Liver (tissue), 3 donors: ENCODE results near the gene HACD4.

Experiments used
- EGR1 ChIP-seq, 2 donors: IDR thresholded peaks; 2 replicates each; pipeline ENCODE4 v1.6.1; 2016 to 2018; ENCODE audit warnings: antibody characterized with exemption in 2 of 2, low read depth in 2 of 2
- GABPA ChIP-seq, 2 donors: IDR thresholded peaks in 1 of 2; conservative IDR thresholded peaks in 1 of 2; 2 replicates each; pipeline ENCODE4 v1.6.1; 2016; ENCODE audit warnings: antibody characterized with exemption in 2 of 2, mild to moderate bottlenecking in 1 of 2, moderate library complexity in 1 of 2
- HNF4A ChIP-seq, 2 donors: conservative IDR thresholded peaks; 2 replicates each; pipeline ENCODE4 v1.6.1; 2016; ENCODE audit warnings: antibody characterized with exemption in 2 of 2, mild to moderate bottlenecking in 2 of 2
- JUND ChIP-seq, 2 donors: IDR thresholded peaks; 2 replicates each; pipeline ENCODE4 v1.6.1; 2016; ENCODE audit warnings: antibody characterized with exemption in 2 of 2
- RAD21 ChIP-seq, 2 donors: IDR thresholded peaks; 2 replicates each; pipeline ENCODE4 v1.6.1; 2016; ENCODE audit warnings: antibody characterized with exemption in 2 of 2, mild to moderate bottlenecking in 2 of 2
- TAF1 ChIP-seq: conservative IDR thresholded peaks from 2 replicates; pipeline ENCODE4 v1.6.1; 2016; ENCODE audit warnings: antibody characterized with exemption, mild to moderate bottlenecking
- YY1 ChIP-seq: IDR thresholded peaks from 2 replicates; pipeline ENCODE4 v1.6.1; 2016; ENCODE audit warnings: antibody characterized with exemption, mild to moderate bottlenecking
- TF ChIP-seq, protein P1 (sequence below): fragments of 150-350 bp; IDR thresholded peaks from 2 replicates; pipeline ENCODE4 v1.5.1; 2017; ENCODE audit warnings: improper control_type of control experiment, low read depth, low read length; ENCODE audit not compliant: missing input control
- TF ChIP-seq, protein P2 (sequence below): IDR thresholded peaks from 2 replicates; pipeline ENCODE4 v1.6.1; 2016; ENCODE audit warnings: antibody characterized with exemption, mild to moderate bottlenecking
- donor health status: healthy.
- donor health status: healthy.

DNA sequence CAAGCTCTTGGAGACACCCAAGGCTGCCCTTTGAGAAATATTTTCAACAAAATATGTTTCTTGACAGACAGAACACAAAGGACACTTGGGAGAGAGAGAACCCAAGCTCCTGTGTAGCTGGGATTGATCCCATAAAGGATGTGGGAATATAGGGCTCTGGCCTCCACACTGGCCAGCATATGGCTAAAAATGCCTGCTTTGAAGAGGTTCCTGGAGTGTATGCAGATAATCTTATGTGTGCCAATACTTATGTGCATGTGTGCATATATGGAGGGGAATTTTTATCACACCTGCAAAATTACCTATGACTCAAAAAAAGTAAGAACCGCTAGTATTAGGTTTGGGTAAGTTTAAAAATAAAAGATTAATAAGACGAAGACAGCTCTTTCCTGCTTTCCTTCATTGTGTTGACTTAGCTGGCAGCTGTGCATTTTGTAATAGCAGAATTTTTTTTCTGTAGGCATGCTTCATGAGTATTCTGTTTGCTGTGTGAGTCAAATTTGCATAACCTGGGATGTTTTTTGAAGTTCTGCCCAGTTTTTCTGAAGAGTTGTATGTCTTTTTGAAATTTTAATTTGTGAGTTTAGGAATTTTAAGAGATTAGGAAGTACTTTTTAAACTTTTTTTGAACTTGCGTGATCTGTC is 42.6 kb downstream of the HACD4 start:
- TF ChIP-seq, protein P1, sequence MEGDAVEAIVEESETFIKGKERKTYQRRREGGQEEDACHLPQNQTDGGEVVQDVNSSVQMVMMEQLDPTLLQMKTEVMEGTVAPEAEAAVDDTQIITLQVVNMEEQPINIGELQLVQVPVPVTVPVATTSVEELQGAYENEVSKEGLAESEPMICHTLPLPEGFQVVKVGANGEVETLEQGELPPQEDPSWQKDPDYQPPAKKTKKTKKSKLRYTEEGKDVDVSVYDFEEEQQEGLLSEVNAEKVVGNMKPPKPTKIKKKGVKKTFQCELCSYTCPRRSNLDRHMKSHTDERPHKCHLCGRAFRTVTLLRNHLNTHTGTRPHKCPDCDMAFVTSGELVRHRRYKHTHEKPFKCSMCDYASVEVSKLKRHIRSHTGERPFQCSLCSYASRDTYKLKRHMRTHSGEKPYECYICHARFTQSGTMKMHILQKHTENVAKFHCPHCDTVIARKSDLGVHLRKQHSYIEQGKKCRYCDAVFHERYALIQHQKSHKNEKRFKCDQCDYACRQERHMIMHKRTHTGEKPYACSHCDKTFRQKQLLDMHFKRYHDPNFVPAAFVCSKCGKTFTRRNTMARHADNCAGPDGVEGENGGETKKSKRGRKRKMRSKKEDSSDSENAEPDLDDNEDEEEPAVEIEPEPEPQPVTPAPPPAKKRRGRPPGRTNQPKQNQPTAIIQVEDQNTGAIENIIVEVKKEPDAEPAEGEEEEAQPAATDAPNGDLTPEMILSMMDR, result no peak
- TF ChIP-seq RAD21 (IDR thresholded peaks at IDR 0.05), result no peak
- no peak for TF ChIP-seq EGR1 (IDR thresholded peaks at IDR 0.05; ENCODE audit: low read depth in 2 of 2)
- TF ChIP-seq HNF4A (conservative IDR thresholded peaks at IDR 0.05), result no peak
- TF ChIP-seq, protein P2, sequence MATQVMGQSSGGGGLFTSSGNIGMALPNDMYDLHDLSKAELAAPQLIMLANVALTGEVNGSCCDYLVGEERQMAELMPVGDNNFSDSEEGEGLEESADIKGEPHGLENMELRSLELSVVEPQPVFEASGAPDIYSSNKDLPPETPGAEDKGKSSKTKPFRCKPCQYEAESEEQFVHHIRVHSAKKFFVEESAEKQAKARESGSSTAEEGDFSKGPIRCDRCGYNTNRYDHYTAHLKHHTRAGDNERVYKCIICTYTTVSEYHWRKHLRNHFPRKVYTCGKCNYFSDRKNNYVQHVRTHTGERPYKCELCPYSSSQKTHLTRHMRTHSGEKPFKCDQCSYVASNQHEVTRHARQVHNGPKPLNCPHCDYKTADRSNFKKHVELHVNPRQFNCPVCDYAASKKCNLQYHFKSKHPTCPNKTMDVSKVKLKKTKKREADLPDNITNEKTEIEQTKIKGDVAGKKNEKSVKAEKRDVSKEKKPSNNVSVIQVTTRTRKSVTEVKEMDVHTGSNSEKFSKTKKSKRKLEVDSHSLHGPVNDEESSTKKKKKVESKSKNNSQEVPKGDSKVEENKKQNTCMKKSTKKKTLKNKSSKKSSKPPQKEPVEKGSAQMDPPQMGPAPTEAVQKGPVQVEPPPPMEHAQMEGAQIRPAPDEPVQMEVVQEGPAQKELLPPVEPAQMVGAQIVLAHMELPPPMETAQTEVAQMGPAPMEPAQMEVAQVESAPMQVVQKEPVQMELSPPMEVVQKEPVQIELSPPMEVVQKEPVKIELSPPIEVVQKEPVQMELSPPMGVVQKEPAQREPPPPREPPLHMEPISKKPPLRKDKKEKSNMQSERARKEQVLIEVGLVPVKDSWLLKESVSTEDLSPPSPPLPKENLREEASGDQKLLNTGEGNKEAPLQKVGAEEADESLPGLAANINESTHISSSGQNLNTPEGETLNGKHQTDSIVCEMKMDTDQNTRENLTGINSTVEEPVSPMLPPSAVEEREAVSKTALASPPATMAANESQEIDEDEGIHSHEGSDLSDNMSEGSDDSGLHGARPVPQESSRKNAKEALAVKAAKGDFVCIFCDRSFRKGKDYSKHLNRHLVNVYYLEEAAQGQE, result no peak
- no peak for TF ChIP-seq YY1
- no peak for TF ChIP-seq JUND (IDR thresholded peaks at IDR 0.05)
- no peak for TF ChIP-seq GABPA (IDR thresholded peaks at IDR 0.05 in 1 of 2, conservative IDR thresholded peaks at IDR 0.05 in 1 of 2)
- no peak for TF ChIP-seq TAF1
